SK-N-SH treated with all-trans-retinoic acid at 6 μM for 48 hours (cell line): ENCODE measurements around the gene PTPRN.

Source experiments
- ESRRG ChIP-seq: fragments of 250-450 bp; sonication (Bioruptor Pico); IDR thresholded peaks from 2 replicates; pipeline ENCODE4 v1.6.1; 2021; ENCODE audit warnings: mild to moderate bottlenecking
- TF ChIP-seq, protein P1 (sequence below): fragments of 250-450 bp; sonication (Bioruptor Pico); IDR thresholded peaks from 2 replicates; pipeline ENCODE4 v1.8.0; 2020; ENCODE audit warnings: mild to moderate bottlenecking, moderate library complexity, borderline replicate concordance
- TF ChIP-seq, protein P2 (sequence below): fragments of 250-450 bp; sonication (Bioruptor Pico); IDR thresholded peaks from 2 replicates; pipeline ENCODE4 v1.5.1; 2020; ENCODE audit warnings: low read depth, mild to moderate bottlenecking, moderate library complexity

DNA sequence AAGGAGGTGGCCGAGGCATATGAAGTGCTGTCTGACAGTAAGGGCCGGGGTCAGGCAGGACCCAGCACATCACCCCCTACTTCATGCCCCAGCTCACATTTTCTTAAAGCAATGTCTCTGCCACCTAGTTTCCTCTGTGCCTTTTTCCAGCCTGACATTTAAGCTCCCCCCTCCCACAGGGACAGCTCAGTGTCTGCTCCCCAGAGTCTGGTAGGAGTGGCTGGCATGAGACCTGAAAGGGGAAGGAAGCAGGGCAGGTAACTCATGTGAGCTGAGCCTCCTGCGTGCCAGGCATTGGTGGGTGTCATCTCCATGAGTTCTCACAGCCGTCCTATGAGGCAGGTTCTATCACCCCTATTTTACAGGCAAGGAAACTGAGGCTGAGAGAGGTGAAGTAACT lies 28.6 kb downstream of the PTPRN start:
- no peak for TF ChIP-seq ESRRG
- TF ChIP-seq, protein P1, sequence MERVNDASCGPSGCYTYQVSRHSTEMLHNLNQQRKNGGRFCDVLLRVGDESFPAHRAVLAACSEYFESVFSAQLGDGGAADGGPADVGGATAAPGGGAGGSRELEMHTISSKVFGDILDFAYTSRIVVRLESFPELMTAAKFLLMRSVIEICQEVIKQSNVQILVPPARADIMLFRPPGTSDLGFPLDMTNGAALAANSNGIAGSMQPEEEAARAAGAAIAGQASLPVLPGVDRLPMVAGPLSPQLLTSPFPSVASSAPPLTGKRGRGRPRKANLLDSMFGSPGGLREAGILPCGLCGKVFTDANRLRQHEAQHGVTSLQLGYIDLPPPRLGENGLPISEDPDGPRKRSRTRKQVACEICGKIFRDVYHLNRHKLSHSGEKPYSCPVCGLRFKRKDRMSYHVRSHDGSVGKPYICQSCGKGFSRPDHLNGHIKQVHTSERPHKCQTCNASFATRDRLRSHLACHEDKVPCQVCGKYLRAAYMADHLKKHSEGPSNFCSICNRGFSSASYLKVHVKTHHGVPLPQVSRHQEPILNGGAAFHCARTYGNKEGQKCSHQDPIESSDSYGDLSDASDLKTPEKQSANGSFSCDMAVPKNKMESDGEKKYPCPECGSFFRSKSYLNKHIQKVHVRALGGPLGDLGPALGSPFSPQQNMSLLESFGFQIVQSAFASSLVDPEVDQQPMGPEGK, result no peak
- TF ChIP-seq, protein P2, sequence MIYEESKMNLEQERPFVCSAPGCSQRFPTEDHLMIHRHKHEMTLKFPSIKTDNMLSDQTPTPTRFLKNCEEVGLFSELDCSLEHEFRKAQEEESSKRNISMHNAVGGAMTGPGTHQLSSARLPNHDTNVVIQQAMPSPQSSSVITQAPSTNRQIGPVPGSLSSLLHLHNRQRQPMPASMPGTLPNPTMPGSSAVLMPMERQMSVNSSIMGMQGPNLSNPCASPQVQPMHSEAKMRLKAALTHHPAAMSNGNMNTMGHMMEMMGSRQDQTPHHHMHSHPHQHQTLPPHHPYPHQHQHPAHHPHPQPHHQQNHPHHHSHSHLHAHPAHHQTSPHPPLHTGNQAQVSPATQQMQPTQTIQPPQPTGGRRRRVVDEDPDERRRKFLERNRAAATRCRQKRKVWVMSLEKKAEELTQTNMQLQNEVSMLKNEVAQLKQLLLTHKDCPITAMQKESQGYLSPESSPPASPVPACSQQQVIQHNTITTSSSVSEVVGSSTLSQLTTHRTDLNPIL (CRISPR knock-in tag), result no peak
